Measurements from ENCODE around the gene UBA1. TPM values are rescaled to one million over a fixed set of nuclear protein-coding genes. Genes with fewer than 3 reads are reported as not detected.

The UBA1 gene
- total RNA-seq, 1 donor from 2014 or later, result 235 TPM

- peaks cover 37% of the 10 kb centered on the region for H3K36me3 Mint-ChIP-seq (ENCODE audit: low read depth)
- TF ChIP-seq, protein P1, sequence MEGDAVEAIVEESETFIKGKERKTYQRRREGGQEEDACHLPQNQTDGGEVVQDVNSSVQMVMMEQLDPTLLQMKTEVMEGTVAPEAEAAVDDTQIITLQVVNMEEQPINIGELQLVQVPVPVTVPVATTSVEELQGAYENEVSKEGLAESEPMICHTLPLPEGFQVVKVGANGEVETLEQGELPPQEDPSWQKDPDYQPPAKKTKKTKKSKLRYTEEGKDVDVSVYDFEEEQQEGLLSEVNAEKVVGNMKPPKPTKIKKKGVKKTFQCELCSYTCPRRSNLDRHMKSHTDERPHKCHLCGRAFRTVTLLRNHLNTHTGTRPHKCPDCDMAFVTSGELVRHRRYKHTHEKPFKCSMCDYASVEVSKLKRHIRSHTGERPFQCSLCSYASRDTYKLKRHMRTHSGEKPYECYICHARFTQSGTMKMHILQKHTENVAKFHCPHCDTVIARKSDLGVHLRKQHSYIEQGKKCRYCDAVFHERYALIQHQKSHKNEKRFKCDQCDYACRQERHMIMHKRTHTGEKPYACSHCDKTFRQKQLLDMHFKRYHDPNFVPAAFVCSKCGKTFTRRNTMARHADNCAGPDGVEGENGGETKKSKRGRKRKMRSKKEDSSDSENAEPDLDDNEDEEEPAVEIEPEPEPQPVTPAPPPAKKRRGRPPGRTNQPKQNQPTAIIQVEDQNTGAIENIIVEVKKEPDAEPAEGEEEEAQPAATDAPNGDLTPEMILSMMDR (IDR thresholded peaks at IDR 0.05), result no peak
- CTCF ChIA-PET, result no interaction called here
- no peak for DNase-seq
- H3K9me3 Mint-ChIP-seq, result no peaks in the 10 kb centered on the region
- peak overlapping the region; percentile 53 for H3K27ac Mint-ChIP-seq
- H3K4me1 Mint-ChIP-seq, result peaks cover 15% of the 10 kb centered on the region
- no peak overlapping the region for H3K4me3 Mint-ChIP-seq
- H3K27me3 Mint-ChIP-seq, result no peaks in the 10 kb centered on the region
- POLR2A ChIA-PET, result interaction anchor here (1.6 kb wide), 1 partner anchor 13 kb away, joined by 6 read pairs; no protein-coding TSS in a partner anchor
- intact Hi-C loops (cut with micrococcal nuclease), result loop anchor here (5.0 kb wide), 1 partner anchor 421 kb away; the partner anchor contains the start of gene ELK1
- ATAC-seq (ENCODE audit: low read depth), result no peak
Measured at GRCh38 chrX:47231167-47231566, 37.5 kb downstream of the UBA1 start.

DNA sequence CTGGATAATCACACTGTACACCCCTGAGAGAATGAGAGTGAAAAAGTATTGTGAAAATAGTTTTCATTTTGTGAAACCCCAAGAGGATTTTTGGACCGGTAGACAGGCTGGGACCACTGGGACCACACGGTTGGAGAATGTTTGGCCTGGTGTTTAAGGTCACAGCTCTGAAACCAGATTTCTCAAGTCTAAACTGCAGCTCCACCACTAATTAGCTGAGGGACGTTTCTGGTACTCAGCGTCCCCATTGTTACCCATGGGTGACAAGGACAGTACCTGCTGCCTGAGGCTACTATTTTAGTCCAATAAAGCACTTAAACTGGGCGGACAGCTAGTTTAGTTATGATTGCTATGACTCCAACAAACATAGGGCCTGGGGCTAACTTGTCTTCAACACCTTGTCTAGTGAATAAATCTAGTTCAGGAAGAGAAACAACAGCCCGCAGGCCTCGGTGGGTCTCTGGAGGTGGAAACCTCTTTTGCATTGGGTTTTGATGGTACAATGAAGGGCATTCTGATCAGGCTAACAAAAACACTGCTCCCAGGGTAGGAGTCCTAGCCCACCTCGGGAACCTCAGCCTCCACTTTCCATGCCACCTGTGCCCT is 38.7 kb downstream of the UBA1 start:
- DNase-seq (no peak), ATAC-seq (ENCODE audit: low read depth) (no peak)
- CTCF ChIA-PET, result no interaction called here
- Mint-ChIP-seq H3K27ac (peak overlapping the region; percentile 98), H3K36me3 (ENCODE audit: low read depth) (peaks cover 27% of the 10 kb centered on the region), H3K9me3 (no peaks in the 10 kb centered on the region), H3K27me3 (no peaks in the 10 kb centered on the region), H3K4me1 (peaks cover 15% of the 10 kb centered on the region), H3K4me3 (peak overlapping the region; percentile 92)
- TF ChIP-seq, protein P1 (IDR thresholded peaks at IDR 0.05), result no peak
- intact Hi-C loops (cut with micrococcal nuclease), result loop anchor here (2.0 to 5.0 kb wide), 3 partner anchors 251 to 420 kb away; partner anchors contain the start of genes ARAF, ELK1 and ZNF41
- POLR2A ChIA-PET, result interaction anchor here (0.9 to 2.1 kb wide), 12 partner anchors 8 to 1308 kb away, joined by 3 to 53 read pairs (median 6); partner anchors contain the start of genes CDK16, NDUFB11, RBM10 and TBC1D25

GRCh38 chrX:47232803-47233332 is 39.2 kb downstream of the UBA1 start, which contains the start of gene USP11:
Gene USP11, plus strand, starts transcription at chrX:47233009. Its CDS starts 35 bp downstream, at chrX:47233044.
- TF ChIP-seq, protein P1 (IDR thresholded peaks at IDR 0.05), result no peak
- intact Hi-C loops (cut with micrococcal nuclease), result loop anchor here (1.0 to 5.0 kb wide), 9 partner anchors 15 to 419 kb away; partner anchors contain the start of genes ARAF, CDK16, ELK1 and RBM10
- Mint-ChIP-seq H3K4me1 (peaks cover 15% of the 10 kb centered on the region), H3K27me3 (no peaks in the 10 kb centered on the region), H3K4me3 (peak within 1 kb of the TSS; percentile 92), H3K27ac (peak within 1 kb of the TSS; percentile 98), H3K9me3 (no peaks in the 10 kb centered on the region), H3K36me3 (ENCODE audit: low read depth) (peaks cover 26% of the 10 kb centered on the region)
- CTCF ChIA-PET, result interaction anchor here (0.5 kb wide), 1 partner anchor 1439 kb away, joined by 3 read pairs; no protein-coding TSS in a partner anchor
- ATAC-seq (ENCODE audit: low read depth) (peak; percentile 19), DNase-seq (no peak)
- POLR2A ChIA-PET, result interaction anchor here (0.5 to 2.1 kb wide), 19 partner anchors 8 to 1769 kb away, joined by 3 to 53 read pairs (median 5); partner anchors contain the start of genes CDK16, GRIPAP1, NDUFB11 and RBM10

DNA sequence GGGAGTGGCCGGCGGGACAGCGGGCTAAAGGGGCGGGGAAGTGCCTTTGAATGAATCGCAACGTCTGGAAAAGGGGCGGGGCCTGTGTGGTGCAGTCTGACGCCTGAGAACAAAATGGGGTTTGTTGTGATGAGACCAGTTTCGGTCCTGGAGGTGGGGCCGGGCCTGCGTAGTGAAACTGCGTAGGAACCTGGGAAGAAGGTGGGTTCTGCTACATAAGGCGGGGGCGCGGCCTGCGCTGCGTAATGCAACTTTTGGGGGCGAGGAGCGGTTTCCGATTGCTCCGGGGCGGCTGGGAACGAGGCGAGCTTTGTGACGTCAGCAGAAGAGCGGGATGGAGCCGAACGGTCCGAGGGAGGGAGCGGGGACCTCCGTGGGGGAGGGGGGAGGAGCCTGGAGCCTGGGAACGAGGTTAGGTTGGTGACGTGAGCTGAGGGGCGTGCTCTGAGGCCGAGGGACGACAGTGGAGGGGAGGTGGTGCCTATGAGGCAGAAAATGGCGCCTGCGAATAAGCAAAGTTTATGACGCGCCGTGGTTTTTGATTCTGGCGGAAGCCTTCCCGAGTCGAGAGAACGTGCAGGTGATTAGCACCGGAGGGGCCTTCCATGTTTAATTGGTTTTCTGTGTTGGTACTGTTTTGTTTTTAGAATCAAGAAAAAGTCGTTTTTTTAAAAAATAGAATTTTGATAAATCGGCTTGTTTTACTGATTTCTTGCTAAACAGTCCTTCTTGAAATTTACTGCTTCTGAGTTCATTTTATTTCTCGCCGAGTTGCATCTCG is 39.9 kb downstream of the UBA1 start:
- intact Hi-C loops (cut with micrococcal nuclease), result loop anchor here (1.0 to 5.0 kb wide), 9 partner anchors 15 to 419 kb away; partner anchors contain the start of genes ARAF, CDK16, ELK1 and RBM10
- peaks cover 15% of the 10 kb centered on the region for H3K4me1 Mint-ChIP-seq
- peak overlapping the region; percentile 98 for H3K27ac Mint-ChIP-seq

More for the DNA sequence above, 39.9 kb downstream of the UBA1 start:
- TF ChIP-seq, protein P1 (IDR thresholded peaks at IDR 0.05), result no peak
- H3K9me3 Mint-ChIP-seq, result no peaks in the 10 kb centered on the region
- H3K27me3 Mint-ChIP-seq, result no peaks in the 10 kb centered on the region
- peak; percentile 90 for ATAC-seq (ENCODE audit: low read depth)
- DNase-seq, result peak; percentile 74
- ChIA-PET CTCF (interaction anchor here (0.5 kb wide), 1 partner anchor 1438 kb away, joined by 3 read pairs; no protein-coding TSS in a partner anchor), POLR2A (interaction anchor here (0.5 to 2.1 kb wide), 22 partner anchors 9 to 1769 kb away, joined by 3 to 53 read pairs (median 6); partner anchors contain the start of genes CDK16, GRIPAP1, NDUFB11 and RBM10)
- peaks cover 20% of the 10 kb centered on the region for H3K36me3 Mint-ChIP-seq (ENCODE audit: low read depth)
- peak overlapping the region; percentile 92 for H3K4me3 Mint-ChIP-seq

Data from activated B cell treated with CpG ODN at 0.5 μM for 24 hours (primary cell).